ENCODE results near the gene CACNA2D1. TPM values are rescaled to one million over a fixed set of nuclear protein-coding genes. Genes with fewer than 3 reads are reported as not detected.
A peak's percentile ranks its signal among the peaks of the same experiment; 100 is the strongest.

Gene CACNA2D1
- polyA plus RNA-seq, 2 of the 4 experiments (the other 2 are of a cell fraction) = 18.0 to 32.9 TPM

DNA sequence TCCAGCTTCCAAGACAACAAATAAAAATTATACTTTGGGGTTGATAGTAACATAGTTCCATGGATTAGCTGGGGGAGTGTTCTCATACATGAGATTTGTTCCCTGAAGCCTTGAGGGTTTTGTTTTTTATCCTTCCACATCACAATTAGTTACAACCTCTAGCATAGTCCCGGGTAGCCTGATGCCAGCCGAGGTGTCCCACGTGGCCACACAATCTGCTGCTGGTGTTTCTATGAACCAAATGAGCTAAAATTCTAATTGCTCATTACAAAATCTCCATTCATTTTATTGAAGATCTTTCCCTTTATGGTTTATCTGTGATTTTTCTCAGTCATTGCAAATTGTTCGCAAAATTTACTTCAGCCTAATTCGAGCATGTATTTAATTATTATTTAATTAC, 84.7 kb downstream of the CACNA2D1 start (continued):
- TF ChIP-seq CBX2 (IDR thresholded peaks at IDR 0.05; ENCODE audit: borderline replicate concordance, low read depth) (no peak), HOXA7 (CRISPR knock-in tag; IDR thresholded peaks at IDR 0.05) (no peak), ATOH8 (CRISPR knock-in tag; IDR thresholded peaks at IDR 0.05; ENCODE audit: low read depth) (no peak)

GRCh38 chr7:82358009-82358578, 85.5 kb downstream of the CACNA2D1 start:
- FAIRE-seq = peak; percentile 36
- POLR2A ChIA-PET = no interaction called here
- no peak for ATAC-seq
- H3K27ac ChIP-seq = no peak overlapping the region
- H3K4me1 ChIP-seq = peaks cover 9% of the 10 kb centered on the region; the same call in 2 of the 3 replicates
- no peaks in the 10 kb centered on the region for H3K9me3 ChIP-seq
- 85% methylated on average over 2 of the region's 2 CpGs for WGBS (ENCODE audit: missing lambda C conversion rate)
- DNase-seq (ENCODE audit: low read depth in 1 of 2, low spot score in 1 of 2) = no peak
- H3K4me3 ChIP-seq = no peak overlapping the region
- H3K4me2 ChIP-seq = no peak overlapping the region
- CTCF ChIA-PET = no interaction called here
- no peak for TF ChIP-seq CBX8 (IDR thresholded peaks at IDR 0.05)
- no peak for TF ChIP-seq ZC3H11A (IDR thresholded peaks at IDR 0.05)
- TF ChIP-seq HOXB13 (CRISPR knock-in tag; IDR thresholded peaks at IDR 0.05; ENCODE audit: low read depth) = no peak
- TF ChIP-seq ZFP36 (IDR thresholded peaks at IDR 0.05; ENCODE audit: borderline replicate concordance, partially characterized antibody) = no peak
- no peak for TF ChIP-seq CHD2 (IDR thresholded peaks at IDR 0.05; ENCODE audit: low read length, partially characterized antibody)
- TF ChIP-seq RFX5 (IDR thresholded peaks at IDR 0.05) = no peak
- TF ChIP-seq MAFK (IDR thresholded peaks at IDR 0.05; ENCODE audit: partially characterized antibody) = no peak
- no peak for TF ChIP-seq CHD4 (IDR thresholded peaks at IDR 0.05; ENCODE audit: borderline replicate concordance)
- TF ChIP-seq RCOR1 (IDR thresholded peaks at IDR 0.05; ENCODE audit: low read depth, low read length) = no peak
- TF ChIP-seq ELK1 (IDR thresholded peaks at IDR 0.05; ENCODE audit: low read depth, low read length) = no peak
- TF ChIP-seq, protein P1, sequence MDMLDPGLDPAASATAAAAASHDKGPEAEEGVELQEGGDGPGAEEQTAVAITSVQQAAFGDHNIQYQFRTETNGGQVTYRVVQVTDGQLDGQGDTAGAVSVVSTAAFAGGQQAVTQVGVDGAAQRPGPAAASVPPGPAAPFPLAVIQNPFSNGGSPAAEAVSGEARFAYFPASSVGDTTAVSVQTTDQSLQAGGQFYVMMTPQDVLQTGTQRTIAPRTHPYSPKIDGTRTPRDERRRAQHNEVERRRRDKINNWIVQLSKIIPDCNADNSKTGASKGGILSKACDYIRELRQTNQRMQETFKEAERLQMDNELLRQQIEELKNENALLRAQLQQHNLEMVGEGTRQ (IDR thresholded peaks at IDR 0.05) = no peak
- no peak for TF ChIP-seq NFE2L2 (conservative IDR thresholded peaks at IDR 0.05; ENCODE audit: low read length)
- TF ChIP-seq NPAS2 (CRISPR knock-in tag; IDR thresholded peaks at IDR 0.05; ENCODE audit: borderline replicate concordance) = no peak
- no peak for TF ChIP-seq GATA3 (IDR thresholded peaks at IDR 0.05; ENCODE audit: borderline replicate concordance)
- TF ChIP-seq KDM5A (IDR thresholded peaks at IDR 0.05) = no peak
- no peak for TF ChIP-seq MAX (IDR thresholded peaks at IDR 0.05)
- TF ChIP-seq CEBPB (IDR thresholded peaks at IDR 0.05) = no peak

DNA sequence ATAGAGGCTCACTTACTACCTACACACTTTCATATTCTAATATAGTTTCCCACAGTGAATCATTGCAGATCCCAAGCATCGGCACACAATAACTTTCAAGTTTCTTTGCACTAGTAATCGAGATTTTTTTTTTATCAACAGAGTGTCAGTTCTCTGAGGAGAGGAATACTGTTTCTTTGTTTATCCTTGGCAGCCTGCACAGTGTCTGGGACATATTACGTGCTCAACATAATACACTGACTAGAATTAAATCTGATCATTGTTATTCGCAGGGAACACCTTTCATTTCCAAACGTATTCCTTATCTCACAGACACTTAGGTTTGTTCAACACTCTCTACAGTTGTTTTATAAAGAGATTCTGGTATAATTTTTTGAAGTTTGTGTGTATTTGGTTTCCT, 95.3 kb downstream of the CACNA2D1 start:
- H3K4me2 ChIP-seq = no peak overlapping the region
- H3K4me1 ChIP-seq = no peaks in the 10 kb centered on the region
- CTCF ChIA-PET = no interaction called here
- no peak overlapping the region for H3K27ac ChIP-seq
- H3K4me3 ChIP-seq = no peak overlapping the region
- ATAC-seq = no peak
- DNase-seq (ENCODE audit: low read depth in 1 of 2, low spot score in 1 of 2) = no peak
- TF ChIP-seq SREBF2 (IDR thresholded peaks at IDR 0.05) (no peak), ZC3H11A (IDR thresholded peaks at IDR 0.05) (no peak), BHLHE40 (IDR thresholded peaks at IDR 0.05; ENCODE audit: low read depth, low read length) (no peak), E2F6 (IDR thresholded peaks at IDR 0.05; ENCODE audit: borderline replicate concordance, low read depth) (no peak), ATOH8 (CRISPR knock-in tag; IDR thresholded peaks at IDR 0.05; ENCODE audit: low read depth) (no peak), NR3C1 (IDR thresholded peaks at IDR 0.05) (no peak)
- TF ChIP-seq, protein P2, sequence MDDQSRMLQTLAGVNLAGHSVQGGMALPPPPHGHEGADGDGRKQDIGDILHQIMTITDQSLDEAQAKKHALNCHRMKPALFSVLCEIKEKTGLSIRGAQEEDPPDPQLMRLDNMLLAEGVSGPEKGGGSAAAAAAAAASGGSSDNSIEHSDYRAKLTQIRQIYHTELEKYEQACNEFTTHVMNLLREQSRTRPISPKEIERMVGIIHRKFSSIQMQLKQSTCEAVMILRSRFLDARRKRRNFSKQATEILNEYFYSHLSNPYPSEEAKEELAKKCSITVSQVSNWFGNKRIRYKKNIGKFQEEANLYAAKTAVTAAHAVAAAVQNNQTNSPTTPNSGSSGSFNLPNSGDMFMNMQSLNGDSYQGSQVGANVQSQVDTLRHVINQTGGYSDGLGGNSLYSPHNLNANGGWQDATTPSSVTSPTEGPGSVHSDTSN (IDR thresholded peaks at IDR 0.05) = no peak
- H3K9me3 ChIP-seq = no peaks in the 10 kb centered on the region
- no peak for FAIRE-seq
- WGBS (ENCODE audit: missing lambda C conversion rate) = 83% methylated on average over 5 of the region's 5 CpGs
- POLR2A ChIA-PET = no interaction called here
